Right lobe of liver (tissue), 6 donors: Measurements from ENCODE around the gene DIAPH3. TPM values are rescaled to one million over a fixed set of nuclear protein-coding genes. Genes with fewer than 3 reads are reported as not detected.
"Not testable (repeated sequence)": the region's sequence is repeated elsewhere in the genome, so short reads cannot be mapped to it uniquely, and the experiment has no call there.

Experiments used
- ATAC-seq, 4 donors: fragments of 200-7000 bp; cut with Tn5 transposase; one replicate each; pipeline ENCODE4 v1.9.1; 2020; ENCODE audit warnings: mild to moderate bottlenecking in 4 of 4, moderate library complexity in 4 of 4
- DNase-seq, 3 donors: peaks; one replicate each; pipeline ENCODE4 v3.0.0-alpha.2; 2020
- H3K27ac ChIP-seq, 3 donors: fragments of 200-600 bp; one replicate each; pipeline ENCODE4 v1.8.0; 2022
- H3K27me3 ChIP-seq, 2 donors: fragments of 200-600 bp; one replicate each; pipeline ENCODE4 v1.8.0; 2022
- H3K36me3 ChIP-seq, 4 donors: fragments of 200-600 bp; sonication (generic) in 1 of 4; one replicate each; pipeline versions ENCODE4 v1.5.1 to v1.8.0; 2017 to 2022; ENCODE audit warnings: control low read depth in 1 of 4
- H3K4me1 ChIP-seq, 4 donors: fragments of 200-600 bp; sonication (generic) in 1 of 4; one replicate each; pipeline versions ENCODE4 v1.5.1 to v1.8.0; 2017 to 2022; ENCODE audit warnings: control low read depth in 1 of 4
- H3K4me3 ChIP-seq, 3 donors: fragments of 200-600 bp; one replicate each; pipeline ENCODE4 v1.8.0; 2022
- H3K9me3 ChIP-seq, 4 donors: fragments of 200-600 bp; sonication (generic) in 1 of 4; one replicate each; pipeline versions ENCODE4 v1.5.1 to v1.8.0; 2017 to 2022; ENCODE audit warnings: control low read depth in 1 of 4
- CTCF ChIP-seq, 4 donors: fragments of 200-600 bp in 3 of 4; fragments of 450-650 bp in 1 of 4; IDR thresholded peaks; one replicate each; pipeline versions ENCODE4 v1.5.1 to v1.8.0; 2016 to 2022; ENCODE audit warnings: antibody characterized with exemption in 4 of 4, mild to moderate bottlenecking in 2 of 4
- POLR2A ChIP-seq: fragments of 450-650 bp; IDR thresholded peaks from one replicate; pipeline ENCODE4 v1.6.1; 2017; ENCODE audit warnings: antibody characterized with exemption, mild to moderate bottlenecking
- WGBS: methylation state at CpG from one replicate; pipeline ENCODE4 v1.1.6; 2018; ENCODE audit warnings: low coverage, low lambda C conversion rate; ENCODE audit not compliant: insufficient coverage; ENCODE audit errors: missing lambda C conversion rate; 5-methylcytosine and 5-hydroxymethylcytosine counted together
- intact Hi-C, 2 donors: fragments of 100-400 bp; cut with DNase I; formaldehyde crosslinking; loops; one replicate each; pipeline versions ENCODE4 v1.11.2 to v1.14.1; 2022
- total RNA-seq, 6 experiments: library from RNA; depleted of rRNA in 2 of 6; stranded (reverse); fragments of >200 nt in 2 of 6; fragmentation: NEBNext Ultra II Directional in 3 of 6; extraction: Animal tissue kit (Norgen Biotek cat#: 25700) in 3 of 6; gene quantifications; one replicate each; pipeline versions ENCODE4 v1.1.0 to v1.2.4, GENCODE V29; 2016 to 2023
- donor health status: DM: no; HTN: yes; CAD: no.
- donor health status: DM: no; HTN: no; CAD: no.
- donor health status: DM: no; HTN: no; CAD: no.
- donor health status: DM: no; HTN: yes; CAD: no.
- donor health status: DM: no; HTN: yes; CAD: no.

The DIAPH3 gene
- total RNA-seq, 6 experiments from 2014 or later, result 0.10 to 1.6 (median 0.93) TPM; not detected in 1

GRCh38 chr13:60043262-60043661 is 120.5 kb downstream of the DIAPH3 start:
- no peaks in the 10 kb centered on the region for H3K27me3 ChIP-seq
- intact Hi-C loops, result no loop called here
- H3K27ac ChIP-seq, result no peak overlapping the region
- no peak overlapping the region for H3K4me3 ChIP-seq
- WGBS, result 89% methylated on average over 2 of the region's 2 CpGs
- H3K9me3 ChIP-seq, result no peaks in the 10 kb centered on the region
- TF ChIP-seq POLR2A (no peak), CTCF (IDR thresholded peaks at IDR 0.05) (no peak)
- H3K4me1 ChIP-seq, result no peaks in the 10 kb centered on the region
- DNase-seq, result no peak
- ATAC-seq, result no peak
- no peaks in the 10 kb centered on the region for H3K36me3 ChIP-seq

GRCh38 chr13:60040668-60041067 is 123.1 kb downstream of the DIAPH3 start:
- WGBS, result 96% methylated on average over 10 of the region's 10 CpGs
- intact Hi-C loops, result not testable (repeated sequence)

GRCh38 chr13:60035874-60036273 is 127.9 kb downstream of the DIAPH3 start:
- DNase-seq (no peak), ATAC-seq (no peak)
- no peak overlapping the region for H3K27ac ChIP-seq
- H3K36me3 ChIP-seq, result no peaks in the 10 kb centered on the region
- H3K4me3 ChIP-seq, result no peak overlapping the region
- intact Hi-C loops, result no loop called here
- no peaks in the 10 kb centered on the region for H3K4me1 ChIP-seq
- TF ChIP-seq POLR2A (no peak), CTCF (IDR thresholded peaks at IDR 0.05) (no peak)
- no peaks in the 10 kb centered on the region for H3K27me3 ChIP-seq
- no peaks in the 10 kb centered on the region for H3K9me3 ChIP-seq
- WGBS, result 94% methylated on average over 1 of the region's 1 CpG

More at GRCh38 chr13:60040668-60041067, 123.1 kb downstream of the DIAPH3 start:
- not testable (repeated sequence) for H3K27ac ChIP-seq, H3K27me3 ChIP-seq, ATAC-seq, H3K36me3 ChIP-seq, DNase-seq, H3K9me3 ChIP-seq, H3K4me3 ChIP-seq, H3K4me1 ChIP-seq

GRCh38 chr13:60032851-60033250 is 130.9 kb downstream of the DIAPH3 start:
- no peaks in the 10 kb centered on the region for H3K27me3 ChIP-seq
- H3K36me3 ChIP-seq, result no peaks in the 10 kb centered on the region
- intact Hi-C loops, result no loop called here
- no peak overlapping the region for H3K27ac ChIP-seq
- no peak for TF ChIP-seq CTCF (IDR thresholded peaks at IDR 0.05)
- no peaks in the 10 kb centered on the region for H3K4me1 ChIP-seq
- no peaks in the 10 kb centered on the region for H3K9me3 ChIP-seq
- no peak for DNase-seq
- ATAC-seq, result no peak
- 85% methylated on average over 1 of the region's 1 CpG for WGBS
- H3K4me3 ChIP-seq, result no peak overlapping the region

GRCh38 chr13:60028021-60028420 is 135.7 kb downstream of the DIAPH3 start:
- ATAC-seq (peak; percentile 36 to 59 (median 44)), DNase-seq (no peak)
- H3K4me1 ChIP-seq, result no peaks in the 10 kb centered on the region
- intact Hi-C loops, result no loop called here
- H3K27me3 ChIP-seq, result no peaks in the 10 kb centered on the region
- no peaks in the 10 kb centered on the region for H3K9me3 ChIP-seq
- WGBS, result 85% methylated on average over 3 of the region's 3 CpGs
- no peak for TF ChIP-seq CTCF (IDR thresholded peaks at IDR 0.05)
- no peak for TF ChIP-seq POLR2A
- H3K36me3 ChIP-seq, result no peaks in the 10 kb centered on the region
- no peak overlapping the region for H3K27ac ChIP-seq
- H3K4me3 ChIP-seq, result no peak overlapping the region
